Neural cell (in vitro differentiated cells): ENCODE data around the gene NHERF1. TPM values are rescaled to one million over a fixed set of nuclear protein-coding genes. Genes with fewer than 3 reads are reported as not detected.

ENCODE experiments used
- H2AFZ ChIP-seq: fragments of 200-600, 300-800 bp; sonication (generic), shearing (Covaris generic); 2 replicates; pipeline ENCODE4 v1.6.0; 2014; ENCODE audit warnings: low read depth, mild to moderate bottlenecking, antibody characterized with exemption, low read length, moderate library complexity
- H3F3A ChIP-seq: fragments of 200-600 bp; shearing (Covaris generic); 2 replicates; pipeline ENCODE4 v1.6.1; 2016; ENCODE audit warnings: mild to moderate bottlenecking, moderate library complexity, mixed read lengths, antibody characterized with exemption, low read length; ENCODE audit not compliant: insufficient read depth, poor library complexity, severe bottlenecking
- H3K27ac ChIP-seq: fragments of 200-600, 300-800 bp; sonication (generic), shearing (Covaris generic); 2 replicates; pipeline ENCODE4 v1.5.1; 2014; ENCODE audit warnings: mild to moderate bottlenecking, low read length, moderate library complexity
- H3K27me3 ChIP-seq: fragments of 300-800, 200-600 bp; sonication (generic), shearing (Covaris generic); 2 replicates; pipeline ENCODE4 v1.6.0; 2014; ENCODE audit warnings: mild to moderate bottlenecking, low read depth, low read length, moderate library complexity; ENCODE audit not compliant: insufficient read depth
- H3K36me3 ChIP-seq: fragments of 300-800, 200-600 bp; sonication (generic), shearing (Covaris generic); 2 replicates; pipeline ENCODE4 v1.5.1; 2014; ENCODE audit warnings: mild to moderate bottlenecking, antibody characterized with exemption, low read length, moderate library complexity; ENCODE audit not compliant: insufficient read depth
- H3K4me2 ChIP-seq: fragments of 300-800, 200-600 bp; sonication (generic), shearing (Covaris generic); 2 replicates; pipeline ENCODE4 v1.6.0; 2014; ENCODE audit warnings: mild to moderate bottlenecking, low read length
- H3K4me3 ChIP-seq: fragments of 300-800, 200-600 bp; sonication (generic), shearing (Covaris generic); 2 replicates; pipeline ENCODE4 v1.5.1; 2014; ENCODE audit warnings: mild to moderate bottlenecking, low read length, moderate library complexity
- H3K79me2 ChIP-seq: fragments of 200-600 bp; shearing (Covaris generic); replicated peaks from 2 replicates; pipeline ENCODE4 v1.6.0; 2014; ENCODE audit warnings: mild to moderate bottlenecking, low read length, moderate library complexity; ENCODE audit not compliant: insufficient read depth
- H3K9ac ChIP-seq: fragments of 300-800, 200-600 bp; sonication (generic), shearing (Covaris generic); 2 replicates; pipeline ENCODE4 v1.6.1; 2016; ENCODE audit warnings: mild to moderate bottlenecking, low read length, mixed read lengths
- H3K9me2 ChIP-seq: fragments of 200-600 bp; shearing (Covaris generic); 2 replicates; pipeline ENCODE4 v1.6.1; 2016; ENCODE audit warnings: mild to moderate bottlenecking, low read length, mixed read lengths; ENCODE audit not compliant: insufficient read depth
- H3K9me3 ChIP-seq: fragments of 200-600, 300-800 bp; sonication (generic), shearing (Covaris generic); 2 replicates; pipeline ENCODE4 v1.6.1; 2016; ENCODE audit warnings: mild to moderate bottlenecking, mixed run types, low read length, moderate library complexity, mixed read lengths
- H4K20me1 ChIP-seq: fragments of 200-600 bp; shearing (Covaris generic); 2 replicates; pipeline ENCODE4 v1.6.1; 2016; ENCODE audit warnings: mild to moderate bottlenecking, mixed run types; ENCODE audit not compliant: insufficient read depth
- CTCF ChIP-seq: fragments of 450-650 bp; IDR thresholded peaks from 2 replicates; pipeline ENCODE4 v1.5.1; 2014; ENCODE audit warnings: antibody characterized with exemption, mild to moderate bottlenecking, moderate library complexity; ENCODE audit not compliant: poor library complexity, severe bottlenecking
- EP300 ChIP-seq: fragments of 450-650 bp; conservative IDR thresholded peaks from 2 replicates; pipeline ENCODE4 v1.6.1; 2014; ENCODE audit warnings: antibody characterized with exemption, mild to moderate bottlenecking, moderate library complexity; ENCODE audit not compliant: poor library complexity, severe bottlenecking
- EZH2 ChIP-seq: fragments of 200-600, 300-800 bp; shearing (Covaris generic), sonication (generic); IDR thresholded peaks from 2 replicates; pipeline ENCODE4 v1.6.1; 2014; ENCODE audit warnings: antibody characterized with exemption, low read length, borderline replicate concordance, mild to moderate bottlenecking; ENCODE audit not compliant: insufficient read depth, poor library complexity, severe bottlenecking
- MXI1 ChIP-seq: fragments of 450-650 bp; conservative IDR thresholded peaks from 2 replicates; pipeline ENCODE4 v1.6.1; 2014; ENCODE audit warnings: antibody characterized with exemption, mild to moderate bottlenecking; ENCODE audit not compliant: poor library complexity, severe bottlenecking
- POLR2AphosphoS5 ChIP-seq: IDR thresholded peaks from 2 replicates; pipeline ENCODE4 v1.6.1; 2012
- RAD21 ChIP-seq: fragments of 450-650 bp; conservative IDR thresholded peaks from 2 replicates; pipeline ENCODE4 v1.6.1; 2014; ENCODE audit warnings: antibody characterized with exemption, mild to moderate bottlenecking, moderate library complexity
- REST ChIP-seq: IDR thresholded peaks from 2 replicates; pipeline ENCODE4 v1.6.1; 2012; ENCODE audit warnings: borderline replicate concordance
- SMC3 ChIP-seq: fragments of 450-650 bp; conservative IDR thresholded peaks from 2 replicates; pipeline ENCODE4 v1.6.1; 2014; ENCODE audit warnings: antibody characterized with exemption, mild to moderate bottlenecking, moderate library complexity; ENCODE audit not compliant: poor library complexity
- TAF1 ChIP-seq: IDR thresholded peaks from 2 replicates; pipeline ENCODE4 v1.6.1; 2012; ENCODE audit warnings: low read depth
- polyA plus RNA-seq: library from polyadenylated mRNA; depleted of rRNA; stranded (reverse); fragments of >200 nt; gene quantifications from 2 replicates; pipeline ENCODE4 v1.2.3, GENCODE V29; 2014

The NHERF1 gene
- polyA plus RNA-seq, 1 donor from 2014 or later = 0.51 TPM

GRCh38 chr17:74807441-74807840 is 59.0 kb downstream of the NHERF1 start:
- Histone ChIP-seq H3K36me3 (no peaks in the 10 kb centered on the region), H3K27ac (no peak overlapping the region), H4K20me1 (no peaks in the 10 kb centered on the region), H3K79me2 (no peaks in the 10 kb centered on the region), H3K4me2 (no peak overlapping the region), H3K4me3 (no peak overlapping the region), H3K9ac (no peak overlapping the region), H3K27me3 (no peaks in the 10 kb centered on the region), H3K9me3 (no peaks in the 10 kb centered on the region), H3F3A (no peaks in the 10 kb centered on the region), H3K9me2 (no peaks in the 10 kb centered on the region), H2AFZ (no peak overlapping the region)
- TF ChIP-seq POLR2AphosphoS5 = no peak
- TF ChIP-seq REST = no peak

- Histone ChIP-seq H3K36me3 (no peaks in the 10 kb centered on the region), H3K27ac (no peak overlapping the region), H3K27me3 (no peaks in the 10 kb centered on the region), H3K79me2 (no peaks in the 10 kb centered on the region), H4K20me1 (no peaks in the 10 kb centered on the region), H3F3A (no peaks in the 10 kb centered on the region), H3K4me2 (no peak overlapping the region), H2AFZ (no peak overlapping the region), H3K9ac (no peak overlapping the region), H3K9me3 (no peaks in the 10 kb centered on the region), H3K4me3 (no peak overlapping the region), H3K9me2 (no peaks in the 10 kb centered on the region)
- TF ChIP-seq MXI1 = no peak
- TF ChIP-seq EZH2 = no peak
- no peak for TF ChIP-seq EP300
- no peak for TF ChIP-seq CTCF
- no peak for TF ChIP-seq RAD21
- no peak for TF ChIP-seq REST
- no peak for TF ChIP-seq POLR2AphosphoS5
- no peak for TF ChIP-seq SMC3
- TF ChIP-seq TAF1 = no peak
Observed at GRCh38 chr17:74807925-74808324, 59.5 kb downstream of the NHERF1 start.
